ENCODE measurements around the gene SLC26A11.

The SLC26A11 gene

GRCh38 chr17:80182845-80183223 lies 37.4 kb upstream of the SLC26A11 start:
- no peak overlapping the region for H3K4me3 ChIP-seq (ENCODE audit: insufficient read depth, low read length, poor library complexity, severe bottlenecking)
- H3K4me2 ChIP-seq (ENCODE audit: low read depth, low read length, poor library complexity, severe bottlenecking), result no peak overlapping the region
- H3K9me2 ChIP-seq (replicated peaks; ENCODE audit: insufficient read depth, low read length), result no peaks in the 10 kb centered on the region
- H3K9ac ChIP-seq (ENCODE audit: low read length), result no peak overlapping the region
- no peaks in the 10 kb centered on the region for H4K20me1 ChIP-seq (ENCODE audit: low read depth, low read length)
- no peak for TF ChIP-seq EZH2phosphoT487 (conservative IDR thresholded peaks at IDR 0.05; ENCODE audit: low read length)
- TF ChIP-seq CTCF (IDR thresholded peaks at IDR 0.05; ENCODE audit: insufficient read depth, low read length, poor library complexity, severe bottlenecking), result no peak
- H3K9me3 ChIP-seq (ENCODE audit: insufficient read depth, low read length), result no peaks in the 10 kb centered on the region
- no peak overlapping the region for H2AFZ ChIP-seq (ENCODE audit: low read depth, low read length, severe bottlenecking)
- H3K27ac ChIP-seq (ENCODE audit: low read depth, low read length), result no peak overlapping the region
- H3F3A ChIP-seq (ENCODE audit: insufficient read depth), result no peaks in the 10 kb centered on the region
- no peaks in the 10 kb centered on the region for H3K27me3 ChIP-seq (ENCODE audit: low read length)
- no peaks in the 10 kb centered on the region for H3K36me3 ChIP-seq (ENCODE audit: low read length)
- H3K79me2 ChIP-seq (ENCODE audit: insufficient read depth, low read length), result no peaks in the 10 kb centered on the region

- Histone ChIP-seq H3K4me2 (ENCODE audit: low read depth, low read length, poor library complexity, severe bottlenecking) (no peak overlapping the region), H2AFZ (ENCODE audit: low read depth, low read length, severe bottlenecking) (no peak overlapping the region), H3K4me3 (ENCODE audit: insufficient read depth, low read length, poor library complexity, severe bottlenecking) (no peak overlapping the region), H3K27me3 (ENCODE audit: low read length) (no peaks in the 10 kb centered on the region), H3K9me3 (ENCODE audit: insufficient read depth, low read length) (no peaks in the 10 kb centered on the region), H3K79me2 (ENCODE audit: insufficient read depth, low read length) (no peaks in the 10 kb centered on the region), H4K20me1 (ENCODE audit: low read depth, low read length) (no peaks in the 10 kb centered on the region), H3K9ac (ENCODE audit: low read length) (no peak overlapping the region), H3K27ac (ENCODE audit: low read depth, low read length) (no peak overlapping the region), H3K9me2 (replicated peaks; ENCODE audit: insufficient read depth, low read length) (no peaks in the 10 kb centered on the region), H3F3A (ENCODE audit: insufficient read depth) (no peaks in the 10 kb centered on the region), H3K36me3 (ENCODE audit: low read length) (no peaks in the 10 kb centered on the region)
- TF ChIP-seq EZH2phosphoT487 (conservative IDR thresholded peaks at IDR 0.05; ENCODE audit: low read length), result no peak
- TF ChIP-seq CTCF (IDR thresholded peaks at IDR 0.05; ENCODE audit: insufficient read depth, low read length, poor library complexity, severe bottlenecking), result no peak
Measured at GRCh38 chr17:80183581-80184422, 36.4 kb upstream of the SLC26A11 start.

- Histone ChIP-seq H3K4me2 (ENCODE audit: low read depth, low read length, poor library complexity, severe bottlenecking) (no peak overlapping the region), H3K9ac (ENCODE audit: low read length) (no peak overlapping the region), H3K79me2 (ENCODE audit: insufficient read depth, low read length) (no peaks in the 10 kb centered on the region), H3K27ac (ENCODE audit: low read depth, low read length) (no peak overlapping the region), H3K27me3 (ENCODE audit: low read length) (no peaks in the 10 kb centered on the region), H3K4me3 (ENCODE audit: insufficient read depth, low read length, poor library complexity, severe bottlenecking) (no peak overlapping the region), H4K20me1 (ENCODE audit: low read depth, low read length) (no peaks in the 10 kb centered on the region), H2AFZ (ENCODE audit: low read depth, low read length, severe bottlenecking) (no peak overlapping the region), H3K36me3 (ENCODE audit: low read length) (no peaks in the 10 kb centered on the region), H3K9me2 (replicated peaks; ENCODE audit: insufficient read depth, low read length) (no peaks in the 10 kb centered on the region), H3K9me3 (ENCODE audit: insufficient read depth, low read length) (no peaks in the 10 kb centered on the region), H3F3A (ENCODE audit: insufficient read depth) (no peaks in the 10 kb centered on the region)
- TF ChIP-seq EZH2phosphoT487 (conservative IDR thresholded peaks at IDR 0.05; ENCODE audit: low read length) (no peak), CTCF (IDR thresholded peaks at IDR 0.05; ENCODE audit: insufficient read depth, low read length, poor library complexity, severe bottlenecking) (no peak)
Measured at GRCh38 chr17:80184423-80184714, 35.9 kb upstream of the SLC26A11 start.
